ENCODE measurements around the gene HTR3C.

DNA sequence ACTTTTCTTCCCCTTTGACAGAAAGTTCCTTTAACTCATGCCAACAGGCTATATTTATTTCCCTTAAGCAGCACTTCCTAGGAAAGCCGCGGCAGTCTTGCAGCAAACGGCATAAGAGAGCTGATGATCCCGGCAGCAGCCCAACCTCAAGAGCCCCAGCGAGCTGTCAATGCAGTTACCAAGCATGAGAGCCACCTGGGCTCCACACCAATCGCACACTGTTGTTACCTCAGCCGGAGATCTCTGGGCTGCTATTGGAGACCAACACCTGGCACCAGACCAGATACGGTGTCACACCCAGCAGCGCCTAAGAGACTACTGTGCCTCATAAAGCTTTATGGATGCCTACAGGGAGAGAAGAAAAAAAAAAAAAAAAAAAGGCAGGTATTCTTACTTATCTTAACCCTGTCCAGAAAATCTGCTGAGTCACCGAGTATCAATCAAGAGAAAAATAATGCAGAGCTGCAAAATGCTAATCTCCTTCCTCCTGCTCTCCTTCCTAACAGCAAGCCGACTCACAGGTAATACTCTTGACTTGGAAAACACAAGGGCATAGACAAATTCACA, 46.8 kb upstream of the HTR3C start:
- TF ChIP-seq, protein P1, sequence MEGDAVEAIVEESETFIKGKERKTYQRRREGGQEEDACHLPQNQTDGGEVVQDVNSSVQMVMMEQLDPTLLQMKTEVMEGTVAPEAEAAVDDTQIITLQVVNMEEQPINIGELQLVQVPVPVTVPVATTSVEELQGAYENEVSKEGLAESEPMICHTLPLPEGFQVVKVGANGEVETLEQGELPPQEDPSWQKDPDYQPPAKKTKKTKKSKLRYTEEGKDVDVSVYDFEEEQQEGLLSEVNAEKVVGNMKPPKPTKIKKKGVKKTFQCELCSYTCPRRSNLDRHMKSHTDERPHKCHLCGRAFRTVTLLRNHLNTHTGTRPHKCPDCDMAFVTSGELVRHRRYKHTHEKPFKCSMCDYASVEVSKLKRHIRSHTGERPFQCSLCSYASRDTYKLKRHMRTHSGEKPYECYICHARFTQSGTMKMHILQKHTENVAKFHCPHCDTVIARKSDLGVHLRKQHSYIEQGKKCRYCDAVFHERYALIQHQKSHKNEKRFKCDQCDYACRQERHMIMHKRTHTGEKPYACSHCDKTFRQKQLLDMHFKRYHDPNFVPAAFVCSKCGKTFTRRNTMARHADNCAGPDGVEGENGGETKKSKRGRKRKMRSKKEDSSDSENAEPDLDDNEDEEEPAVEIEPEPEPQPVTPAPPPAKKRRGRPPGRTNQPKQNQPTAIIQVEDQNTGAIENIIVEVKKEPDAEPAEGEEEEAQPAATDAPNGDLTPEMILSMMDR (IDR thresholded peaks at IDR 0.05; ENCODE audit: insufficient read depth, low read length) = no peak
- TF ChIP-seq POLR2AphosphoS5 (IDR thresholded peaks at IDR 0.05; ENCODE audit: low read depth) = no peak
- TF ChIP-seq, protein P2, sequence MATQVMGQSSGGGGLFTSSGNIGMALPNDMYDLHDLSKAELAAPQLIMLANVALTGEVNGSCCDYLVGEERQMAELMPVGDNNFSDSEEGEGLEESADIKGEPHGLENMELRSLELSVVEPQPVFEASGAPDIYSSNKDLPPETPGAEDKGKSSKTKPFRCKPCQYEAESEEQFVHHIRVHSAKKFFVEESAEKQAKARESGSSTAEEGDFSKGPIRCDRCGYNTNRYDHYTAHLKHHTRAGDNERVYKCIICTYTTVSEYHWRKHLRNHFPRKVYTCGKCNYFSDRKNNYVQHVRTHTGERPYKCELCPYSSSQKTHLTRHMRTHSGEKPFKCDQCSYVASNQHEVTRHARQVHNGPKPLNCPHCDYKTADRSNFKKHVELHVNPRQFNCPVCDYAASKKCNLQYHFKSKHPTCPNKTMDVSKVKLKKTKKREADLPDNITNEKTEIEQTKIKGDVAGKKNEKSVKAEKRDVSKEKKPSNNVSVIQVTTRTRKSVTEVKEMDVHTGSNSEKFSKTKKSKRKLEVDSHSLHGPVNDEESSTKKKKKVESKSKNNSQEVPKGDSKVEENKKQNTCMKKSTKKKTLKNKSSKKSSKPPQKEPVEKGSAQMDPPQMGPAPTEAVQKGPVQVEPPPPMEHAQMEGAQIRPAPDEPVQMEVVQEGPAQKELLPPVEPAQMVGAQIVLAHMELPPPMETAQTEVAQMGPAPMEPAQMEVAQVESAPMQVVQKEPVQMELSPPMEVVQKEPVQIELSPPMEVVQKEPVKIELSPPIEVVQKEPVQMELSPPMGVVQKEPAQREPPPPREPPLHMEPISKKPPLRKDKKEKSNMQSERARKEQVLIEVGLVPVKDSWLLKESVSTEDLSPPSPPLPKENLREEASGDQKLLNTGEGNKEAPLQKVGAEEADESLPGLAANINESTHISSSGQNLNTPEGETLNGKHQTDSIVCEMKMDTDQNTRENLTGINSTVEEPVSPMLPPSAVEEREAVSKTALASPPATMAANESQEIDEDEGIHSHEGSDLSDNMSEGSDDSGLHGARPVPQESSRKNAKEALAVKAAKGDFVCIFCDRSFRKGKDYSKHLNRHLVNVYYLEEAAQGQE (IDR thresholded peaks at IDR 0.05; ENCODE audit: insufficient replicate concordance, low read depth) = no peak
- no peak for TF ChIP-seq GABPA (IDR thresholded peaks at IDR 0.05; ENCODE audit: low read depth)
